ENCODE results near the gene PTCSC3. TPM values are rescaled to one million over a fixed set of nuclear protein-coding genes. Genes with fewer than 3 reads are reported as not detected.

Gene PTCSC3
- total and polyA plus RNA-seq, 9 donors = not detected

GRCh38 chr14:36177489-36177888, 967 bp upstream of the PTCSC3 start:
- TF ChIP-seq EP300 (IDR thresholded peaks at IDR 0.05) = no peak
- no peak for TF ChIP-seq POLR2A (IDR thresholded peaks at IDR 0.05)
- TF ChIP-seq CTCF (IDR thresholded peaks at IDR 0.05) = no peak
- no peak for DNase-seq
- Histone ChIP-seq H3K9me3 (no peaks in the 10 kb centered on the region), H3K4me1 (ENCODE audit: insufficient read depth) (no peaks in the 10 kb centered on the region), H3K27me3 (no peaks in the 10 kb centered on the region), H3K4me3 (no peak overlapping the region), H3K36me3 (no peaks in the 10 kb centered on the region), H3K27ac (no peak overlapping the region)
- intact Hi-C loops (cut with DNase I) = no loop called here
- WGBS, 3 donors = 36 to 63% (median 60%) methylated on average over 1 of the region's 1 CpG

- H3K27ac ChIP-seq = no peak overlapping the region
- WGBS, 3 donors = 77 to 80% (median 80%) methylated on average over 5 of the region's 5 CpGs
- no peaks in the 10 kb centered on the region for H3K4me1 ChIP-seq (ENCODE audit: insufficient read depth)
- H3K27me3 ChIP-seq = no peaks in the 10 kb centered on the region
- no peaks in the 10 kb centered on the region for H3K36me3 ChIP-seq
- H3K9me3 ChIP-seq = no peaks in the 10 kb centered on the region
- TF ChIP-seq EP300 (IDR thresholded peaks at IDR 0.05) (no peak), POLR2A (IDR thresholded peaks at IDR 0.05) (no peak), CTCF (IDR thresholded peaks at IDR 0.05) (no peak)
- DNase-seq = no peak
- no peak overlapping the region for H3K4me3 ChIP-seq
- intact Hi-C loops (cut with DNase I) = no loop called here
Measured at GRCh38 chr14:36174767-36175424, 1.6 kb downstream of the PTCSC3 start.

GRCh38 chr14:36173161-36173560, 3.4 kb downstream of the PTCSC3 start:
- H3K36me3 ChIP-seq = no peaks in the 10 kb centered on the region
- no peak overlapping the region for H3K27ac ChIP-seq
- no peaks in the 10 kb centered on the region for H3K4me1 ChIP-seq (ENCODE audit: insufficient read depth)
- TF ChIP-seq CTCF (IDR thresholded peaks at IDR 0.05) (no peak), EP300 (IDR thresholded peaks at IDR 0.05) (no peak)
- 25 to 53% (median 47%) methylated on average over 1 of the region's 1 CpG for WGBS, 3 donors
- H3K27me3 ChIP-seq = no peaks in the 10 kb centered on the region
- intact Hi-C loops (cut with DNase I) = no loop called here
- no peak overlapping the region for H3K4me3 ChIP-seq
- DNase-seq = no peak
- no peaks in the 10 kb centered on the region for H3K9me3 ChIP-seq

GRCh38 chr14:36171607-36172006, 4.9 kb downstream of the PTCSC3 start:
- TF ChIP-seq EP300 (IDR thresholded peaks at IDR 0.05) (no peak), POLR2A (IDR thresholded peaks at IDR 0.05) (no peak), CTCF (IDR thresholded peaks at IDR 0.05) (no peak)
- H3K27me3 ChIP-seq = no peaks in the 10 kb centered on the region

More at GRCh38 chr14:36171607-36172006, 4.9 kb downstream of the PTCSC3 start:
- no peaks in the 10 kb centered on the region for H3K36me3 ChIP-seq
- DNase-seq = no peak
- H3K9me3 ChIP-seq = no peaks in the 10 kb centered on the region
- H3K27ac ChIP-seq = no peak overlapping the region
- WGBS, 3 donors = 39 to 48% (median 40%) methylated on average over 3 of the region's 3 CpGs
- intact Hi-C loops (cut with DNase I) = no loop called here
- no peaks in the 10 kb centered on the region for H3K4me1 ChIP-seq (ENCODE audit: insufficient read depth)
- H3K4me3 ChIP-seq = no peak overlapping the region
